PC-3 (cell line): ENCODE measurements around the gene LTBP3.

Experiments
- CTCF ChIP-seq: fragments of 300-600 bp; sonication (generic); conservative IDR thresholded peaks from 2 replicates; pipeline ENCODE4 v1.5.1; 2017; ENCODE audit warnings: antibody characterized with exemption, low read depth, mild to moderate bottlenecking, low read length
- EZH2 ChIP-seq: fragments of 300-600 bp; sonication (generic); IDR thresholded peaks from one replicate; pipeline ENCODE4 v1.6.1; 2017; ENCODE audit warnings: antibody characterized with exemption, mild to moderate bottlenecking, low read length; ENCODE audit not compliant: unreplicated experiment
- EZH2phosphoT487 ChIP-seq: fragments of 300-600 bp; sonication (generic); IDR thresholded peaks from 2 replicates; pipeline ENCODE4 v1.6.1; 2018; ENCODE audit warnings: mild to moderate bottlenecking, antibody characterized with exemption, low read length, borderline replicate concordance

GRCh38 chr11:65572356-65573051 is 14.3 kb upstream of the LTBP3 start, which contains the start of gene FAM89B:
- TF ChIP-seq CTCF (no peak), EZH2 (no peak), EZH2phosphoT487 (no peak)
